GM19240 (cell line): Measurements from ENCODE around the gene AKR7A2.

Experiments
- DNase-seq: peaks from one replicate; pipeline ENCODE4 v3.0.0; 2011; ENCODE audit warnings: low spot score; ENCODE audit not compliant: insufficient read length

AKR7A2 gene

DNA sequence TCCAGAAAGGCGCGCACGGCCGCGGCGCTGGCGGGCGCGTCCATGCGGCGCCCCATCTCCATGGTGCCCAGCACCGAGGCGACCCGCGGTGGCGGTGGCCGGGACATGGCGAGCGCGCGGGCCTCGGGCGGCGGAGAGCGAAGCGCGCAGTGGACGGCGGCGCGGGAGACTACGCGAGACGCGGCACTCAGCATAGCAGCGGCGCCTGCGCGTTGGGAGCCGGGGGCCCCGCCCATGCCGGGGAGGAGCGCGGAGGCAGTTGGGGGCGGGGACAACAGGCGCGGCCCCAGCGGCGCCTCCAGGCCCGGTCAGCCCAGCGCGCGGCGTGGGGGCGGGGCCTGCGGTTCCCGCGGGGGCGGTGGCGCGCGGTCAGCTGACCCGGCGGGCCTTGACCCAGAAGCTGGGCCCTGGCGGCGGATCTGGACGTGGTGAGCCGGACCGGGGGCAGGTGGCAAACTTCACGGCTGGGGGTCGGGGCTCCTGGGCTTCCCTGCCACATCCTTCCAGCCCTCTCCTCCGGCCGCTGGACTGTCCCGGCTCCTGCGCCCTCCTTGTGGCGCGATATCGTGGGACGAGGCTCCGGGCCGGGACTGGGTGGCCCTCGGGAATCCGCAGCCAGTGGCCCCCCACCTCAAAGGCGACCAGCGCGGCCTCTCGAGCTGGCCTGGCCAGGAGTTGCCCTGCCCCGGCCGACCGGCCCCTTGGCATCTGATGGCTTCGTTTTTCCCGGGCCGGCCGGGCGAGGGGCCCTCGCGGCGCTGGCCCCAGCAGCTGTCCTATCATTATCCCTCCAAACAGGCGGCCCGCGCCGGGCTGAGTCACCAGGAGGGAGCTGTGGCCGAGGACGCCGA lies at the start of gene AKR7A2, which contains the start of gene SLC66A1:
Gene AKR7A2 (minus strand): TSS at position 214 of the 851 bp plus-strand sequence. CDS start 20 bp downstream, at position 194.
Gene SLC66A1 (plus strand): TSS at position 396 of the 851 bp plus-strand sequence. CDS start 5,352 bp downstream, outside the sequence.
- peak; percentile 93 for DNase-seq

DNA sequence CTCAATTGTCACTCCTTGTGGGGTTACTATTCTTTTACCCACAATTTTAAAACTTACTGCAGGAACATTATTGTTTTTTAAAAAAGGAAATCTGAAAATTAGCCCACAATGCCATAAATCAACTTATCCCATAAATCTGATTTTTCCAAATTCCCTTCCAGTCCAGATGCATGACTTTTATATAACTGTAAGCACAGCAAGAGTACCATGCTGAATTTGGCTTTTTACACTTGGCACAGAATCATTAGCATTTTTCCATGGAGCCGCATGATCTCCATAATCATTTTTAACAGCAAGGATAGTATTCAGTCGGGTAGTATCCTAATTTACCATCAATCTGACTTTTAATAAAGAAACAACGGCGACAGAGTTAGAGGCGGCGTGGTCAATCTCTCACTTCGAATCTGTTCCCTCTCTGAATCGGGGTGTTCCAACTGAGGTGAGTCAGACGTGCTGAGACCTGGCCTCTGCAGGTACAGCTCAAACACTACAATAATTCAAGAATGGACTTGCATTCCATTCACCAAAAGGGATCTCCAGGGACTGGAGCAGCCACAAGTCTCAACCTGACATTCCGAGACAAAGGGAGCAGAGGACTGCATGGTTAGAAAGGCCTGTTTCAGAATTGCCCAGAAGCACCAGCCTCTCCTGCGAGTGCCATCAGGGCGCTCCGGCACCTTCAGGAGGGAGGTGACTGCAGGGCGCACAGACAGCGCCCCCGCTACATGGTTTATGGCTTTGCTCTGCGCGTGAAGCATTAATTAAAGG lies 49.1 kb upstream of the AKR7A2 start:
- DNase-seq, result no peak

DNA sequence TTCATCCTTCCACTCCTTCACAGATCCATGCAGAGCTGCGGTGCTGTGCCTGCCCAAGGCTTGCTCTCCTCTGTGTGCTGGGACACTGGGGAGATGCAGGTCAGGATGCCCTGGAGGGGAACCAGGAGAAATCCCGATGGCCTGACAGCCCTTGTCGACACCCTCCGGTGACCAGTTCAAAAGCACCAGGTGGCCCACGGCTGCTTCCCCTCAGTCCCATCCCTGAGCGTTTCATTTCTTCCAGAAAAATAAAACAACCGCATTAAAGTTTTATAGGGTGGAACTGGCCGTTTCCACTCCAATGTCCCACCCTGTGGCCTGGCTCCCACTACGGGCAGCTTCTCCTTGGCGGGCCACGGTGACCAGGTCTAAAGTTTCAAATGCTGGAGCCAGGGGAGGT lies 48.5 kb upstream of the AKR7A2 start:
- no peak for DNase-seq

DNA sequence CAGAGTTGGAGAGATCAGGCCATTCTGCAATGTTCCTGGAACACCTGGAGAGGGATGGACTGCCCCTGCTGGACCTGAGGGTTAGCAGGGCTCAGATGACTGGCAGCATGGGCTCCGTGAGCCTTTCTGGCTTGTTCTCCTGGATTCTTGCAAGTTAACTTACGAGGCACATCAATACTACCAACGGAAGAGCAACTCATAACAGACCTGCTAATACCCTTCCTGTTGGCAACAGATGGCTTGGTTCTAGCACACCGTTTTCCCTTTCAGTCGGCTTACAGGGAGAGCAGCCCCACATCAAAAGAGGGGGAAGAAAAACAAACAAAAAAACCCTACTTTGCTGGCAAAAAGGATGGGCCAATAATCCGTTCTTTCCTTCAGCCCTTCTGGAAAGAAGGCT lies 48.1 kb upstream of the AKR7A2 start:
- DNase-seq, result no peak

DNA sequence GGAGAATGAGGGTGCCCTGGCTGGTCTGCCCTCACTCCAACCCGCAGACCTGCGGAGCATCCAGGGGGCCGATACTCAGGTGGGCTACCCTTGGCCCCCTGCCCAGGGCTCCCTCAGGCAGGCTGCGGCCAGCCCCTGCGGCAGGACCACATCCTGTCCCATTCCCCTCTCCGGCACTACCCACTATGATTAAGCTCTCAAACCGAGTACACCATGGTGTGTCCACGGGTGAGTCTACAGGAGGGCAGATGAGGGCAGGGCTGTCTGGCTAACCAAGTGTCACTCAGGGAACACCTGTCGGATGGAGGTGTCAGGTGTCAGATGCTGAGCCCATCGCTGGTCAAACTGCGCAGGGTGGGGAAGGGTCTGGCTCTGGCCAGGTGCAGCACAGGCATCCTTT lies 47.4 kb upstream of the AKR7A2 start:
- no peak for DNase-seq

DNA sequence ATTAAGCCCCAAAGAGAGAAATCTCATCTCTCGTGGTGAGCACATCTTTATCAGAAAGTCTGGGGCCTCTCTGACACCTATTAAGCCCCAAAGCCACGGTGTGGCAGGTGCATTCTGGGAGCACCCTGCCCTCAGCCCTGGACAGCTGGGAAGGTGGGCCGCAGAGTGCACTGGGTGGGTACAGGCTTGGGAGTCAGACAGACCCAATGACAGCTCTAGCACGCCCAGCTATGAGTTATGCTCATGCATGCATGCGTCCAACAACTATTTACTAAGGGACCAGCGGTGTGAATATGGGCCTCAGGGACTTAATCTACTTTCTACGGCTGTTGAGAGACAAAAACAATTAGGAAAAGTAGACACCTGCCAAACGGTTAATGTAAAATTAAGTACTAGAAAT lies 46.8 kb upstream of the AKR7A2 start:
- no peak for DNase-seq

DNA sequence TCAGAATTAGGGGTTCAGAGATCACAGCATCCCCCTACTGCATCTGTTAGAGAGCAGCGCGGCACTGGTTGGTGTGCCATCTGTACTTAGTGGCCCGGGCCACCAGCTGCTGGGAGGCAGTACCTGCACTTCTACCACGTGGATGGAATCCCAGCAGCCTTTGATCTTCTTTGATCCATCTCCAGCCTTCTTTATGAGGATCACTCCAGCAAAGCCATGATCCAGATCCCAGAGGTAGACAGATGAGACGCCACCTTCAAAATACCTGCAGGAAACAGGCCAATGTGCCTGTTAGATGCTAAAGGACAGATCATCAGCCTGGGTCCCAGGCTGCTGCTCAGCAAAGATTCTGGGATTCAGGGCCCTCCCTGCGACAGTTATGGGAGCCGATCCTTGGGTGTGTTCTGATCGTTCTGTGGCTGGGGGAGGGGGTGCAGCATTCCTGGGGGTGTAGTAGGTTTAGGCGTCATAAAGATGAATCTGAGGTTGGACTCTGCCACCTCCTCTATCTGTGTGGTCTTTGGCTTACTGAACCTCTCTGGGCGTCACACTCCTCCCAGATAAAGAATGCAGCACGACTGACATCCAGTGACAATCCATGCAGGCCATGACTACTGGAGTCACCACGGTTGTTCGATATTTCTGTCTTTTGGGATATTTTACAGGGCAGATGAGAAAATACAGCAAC lies 45.5 kb upstream of the AKR7A2 start:
- no peak for DNase-seq

DNA sequence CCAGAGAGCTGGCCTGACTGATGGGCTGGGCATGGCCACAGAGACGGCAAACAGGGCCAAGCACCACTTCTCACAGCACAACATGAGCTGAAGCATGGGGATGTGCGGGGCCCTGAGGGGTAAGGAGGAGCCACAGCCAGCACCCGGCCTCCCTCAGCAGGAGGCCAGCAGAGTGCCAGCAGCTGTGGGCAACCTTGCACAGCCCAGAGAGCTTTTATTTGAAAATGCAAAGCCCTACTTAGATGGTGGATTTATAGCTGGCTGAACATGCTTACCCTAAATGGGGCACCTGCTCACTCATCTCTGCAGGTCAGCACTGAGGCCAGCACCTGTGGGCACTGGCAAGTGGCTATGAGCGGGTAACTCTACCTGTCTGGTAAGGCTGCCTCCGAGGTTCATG lies 44.3 kb upstream of the AKR7A2 start:
- no peak for DNase-seq

DNA sequence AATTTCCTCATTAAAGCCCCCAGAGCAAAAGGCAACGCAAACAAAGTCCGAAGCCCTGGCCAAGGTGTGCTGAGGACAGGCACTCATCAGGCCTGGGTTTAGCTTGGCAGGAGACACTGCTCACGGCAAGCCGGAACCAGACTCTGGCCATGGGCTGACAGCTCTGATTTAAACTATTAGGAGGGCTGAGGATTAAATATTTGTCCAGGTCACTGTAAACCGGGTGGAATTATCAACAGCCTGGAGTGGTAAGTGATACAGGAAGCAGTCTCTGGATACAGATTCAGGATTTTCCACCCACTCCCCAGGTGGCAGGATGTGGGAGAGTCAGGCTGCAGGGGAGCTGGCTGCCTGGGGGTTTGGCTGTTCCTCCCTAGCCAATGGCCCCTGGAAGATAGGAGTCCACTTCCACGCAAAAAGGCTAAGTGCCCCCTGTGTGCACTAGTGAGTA lies 42.6 kb upstream of the AKR7A2 start:
- no peak for DNase-seq

DNA sequence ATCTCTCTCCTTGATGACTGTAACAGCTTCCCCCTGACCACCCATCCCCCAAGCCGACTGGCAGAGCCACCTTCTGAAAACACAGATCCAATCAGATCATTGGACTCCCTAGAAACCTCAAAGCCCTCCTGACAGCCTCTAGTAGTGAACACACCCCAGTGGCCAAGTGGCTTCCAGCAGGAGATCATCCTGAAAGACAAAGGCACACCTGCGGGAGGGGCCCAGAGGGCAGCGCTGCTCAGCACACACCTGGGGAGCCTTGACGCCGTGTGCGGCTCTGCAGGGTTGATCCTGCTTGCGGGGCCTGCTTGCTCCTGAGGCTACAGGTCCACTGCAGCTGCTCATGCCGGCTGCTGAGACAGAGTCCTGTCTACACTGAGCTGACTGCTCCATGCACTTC lies 41.7 kb upstream of the AKR7A2 start:
- no peak for DNase-seq

DNA sequence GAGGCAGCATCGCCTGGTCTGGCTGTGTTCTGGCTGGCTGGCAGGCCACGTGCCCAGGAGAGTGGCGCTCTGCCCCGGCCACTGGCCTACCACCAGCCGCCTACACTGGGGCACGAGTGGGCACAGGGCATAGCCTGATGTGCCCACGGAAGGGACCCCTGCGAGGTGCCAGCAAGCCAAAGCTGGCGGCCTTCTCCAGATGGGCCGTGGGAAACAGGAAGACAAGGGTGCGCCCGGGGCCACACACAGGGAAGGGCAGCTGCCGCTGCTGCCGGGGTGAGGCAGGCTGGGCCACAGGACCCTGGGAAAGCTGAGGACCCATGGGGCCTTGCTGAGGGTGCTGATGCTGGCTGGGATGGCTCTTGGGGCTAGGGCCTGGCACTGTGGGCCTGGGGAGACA lies 40.9 kb upstream of the AKR7A2 start:
- DNase-seq, result no peak

DNA sequence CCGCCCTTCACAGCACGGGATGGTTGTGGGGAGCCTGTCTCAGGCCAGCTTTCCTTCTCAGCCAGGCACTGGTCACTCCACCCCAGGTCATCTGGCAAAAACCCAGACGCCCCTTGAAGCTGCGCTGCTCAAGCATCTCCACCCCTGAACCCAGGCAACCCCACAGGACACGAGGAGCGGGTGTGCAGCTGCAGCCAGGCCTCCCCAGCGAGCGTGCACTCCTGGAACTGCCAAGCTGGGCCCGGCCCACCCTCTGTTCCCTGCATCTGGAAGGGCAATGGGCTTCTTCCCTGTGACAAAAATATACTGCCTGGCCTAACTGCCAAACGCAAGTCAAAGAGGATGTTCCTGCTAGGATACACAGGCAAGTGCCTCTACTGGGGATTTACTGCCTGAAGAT lies 39.9 kb upstream of the AKR7A2 start:
- DNase-seq, result no peak

DNA sequence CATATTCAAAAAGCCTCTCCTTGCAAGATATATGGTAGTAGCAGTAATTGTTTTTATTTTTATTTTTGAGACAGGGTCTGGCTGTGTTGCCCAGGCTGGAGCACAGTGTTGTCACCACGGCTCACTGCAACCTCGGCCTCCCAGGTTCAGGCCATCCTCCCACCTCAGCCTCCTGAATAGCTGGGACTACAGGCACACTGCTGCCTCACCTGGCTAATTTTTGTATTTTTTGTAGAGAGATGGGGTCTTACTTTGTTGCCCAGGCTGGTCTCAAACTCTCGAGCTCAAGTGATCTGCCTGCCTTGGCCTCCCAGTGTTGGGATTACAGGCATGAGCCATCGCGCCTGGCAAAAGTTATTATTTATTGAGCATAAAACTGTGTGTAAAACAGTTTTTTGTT lies 38.6 kb upstream of the AKR7A2 start:
- DNase-seq, result no peak

DNA sequence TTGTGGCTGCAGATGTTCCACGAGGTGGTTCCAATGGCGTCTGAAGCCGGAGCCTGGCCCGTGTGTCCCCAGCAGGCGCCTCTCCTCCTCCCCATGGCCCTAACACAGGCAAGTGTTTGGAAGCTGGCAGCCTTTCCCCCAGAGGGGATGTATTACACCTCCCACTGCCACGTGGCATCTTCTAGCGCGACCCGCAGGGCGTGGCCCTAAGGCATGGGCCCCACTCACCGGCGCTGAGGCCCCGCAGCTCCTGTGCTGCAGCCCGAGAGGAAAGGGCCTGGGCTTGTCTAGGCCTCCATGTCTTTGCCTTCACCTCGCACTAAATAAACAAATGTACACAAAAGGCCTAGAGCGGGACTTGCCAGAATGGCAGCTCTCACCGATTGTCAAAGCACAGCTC lies 38.1 kb upstream of the AKR7A2 start:
- no peak for DNase-seq

DNA sequence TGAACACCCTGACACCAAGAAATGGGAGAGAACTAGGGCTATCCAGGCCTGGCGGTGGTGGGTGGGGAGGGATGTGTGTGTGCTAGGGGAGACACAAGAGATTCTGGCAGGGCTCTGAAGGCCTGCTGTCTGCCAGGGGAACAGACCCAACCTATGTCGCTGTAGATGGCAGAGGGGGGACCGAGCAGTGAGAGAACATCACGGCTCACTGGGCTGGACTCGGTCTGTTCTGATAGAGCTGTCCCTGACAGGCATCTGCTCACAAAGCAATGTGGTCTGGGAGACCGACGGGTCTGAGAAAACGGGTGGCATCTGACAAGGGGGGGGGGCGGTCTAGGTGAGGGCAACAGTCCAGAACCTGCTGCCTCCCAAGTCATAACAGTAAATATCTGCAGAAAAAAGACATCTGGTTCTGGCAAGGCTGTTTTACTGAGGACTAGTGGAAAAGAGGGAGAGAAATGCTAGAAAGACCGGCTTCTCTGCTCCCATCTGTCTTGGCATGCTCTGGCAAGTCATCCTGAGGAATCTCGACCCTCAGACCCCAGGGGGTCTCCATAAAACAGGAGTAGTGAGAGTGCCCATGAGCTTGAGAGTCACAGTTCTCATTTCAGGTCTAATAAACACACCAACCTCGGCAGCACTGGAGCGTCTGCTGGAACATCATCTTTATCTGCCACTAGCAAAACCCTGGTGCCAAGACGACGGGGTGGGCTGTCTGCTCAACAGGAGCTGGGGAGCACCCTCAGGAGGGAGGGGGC lies 36.7 kb upstream of the AKR7A2 start:
- DNase-seq, result no peak

DNA sequence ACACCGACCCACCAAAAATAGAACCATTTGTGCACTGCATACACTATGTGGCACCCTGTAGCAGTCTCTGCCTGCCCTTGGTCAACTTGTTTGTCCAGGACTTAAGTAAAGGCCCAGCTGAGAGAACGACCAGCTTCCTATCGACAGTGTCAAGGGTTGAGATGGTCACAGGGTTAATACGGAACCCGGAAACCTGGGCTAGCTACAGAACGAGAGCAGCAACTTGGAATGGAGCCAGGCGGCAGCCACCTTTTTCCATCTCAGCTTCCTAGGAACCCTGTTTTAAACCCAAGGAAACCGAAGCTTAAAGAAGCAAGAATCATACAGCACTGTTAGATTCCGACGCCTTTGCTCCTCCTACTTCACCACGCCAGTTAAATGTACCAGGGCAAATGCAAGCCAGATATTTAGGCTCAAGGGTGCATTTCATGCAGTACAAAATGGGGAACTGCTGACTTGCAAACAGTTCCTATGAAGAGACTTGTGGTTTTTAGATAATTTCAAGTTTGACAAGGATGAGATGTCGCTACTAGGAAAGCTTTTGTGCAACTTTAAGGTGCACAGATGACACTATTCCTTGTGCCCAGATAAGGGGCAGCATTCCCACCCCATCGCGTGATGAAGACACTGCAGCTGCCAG lies 35.7 kb upstream of the AKR7A2 start:
- DNase-seq, result no peak

DNA sequence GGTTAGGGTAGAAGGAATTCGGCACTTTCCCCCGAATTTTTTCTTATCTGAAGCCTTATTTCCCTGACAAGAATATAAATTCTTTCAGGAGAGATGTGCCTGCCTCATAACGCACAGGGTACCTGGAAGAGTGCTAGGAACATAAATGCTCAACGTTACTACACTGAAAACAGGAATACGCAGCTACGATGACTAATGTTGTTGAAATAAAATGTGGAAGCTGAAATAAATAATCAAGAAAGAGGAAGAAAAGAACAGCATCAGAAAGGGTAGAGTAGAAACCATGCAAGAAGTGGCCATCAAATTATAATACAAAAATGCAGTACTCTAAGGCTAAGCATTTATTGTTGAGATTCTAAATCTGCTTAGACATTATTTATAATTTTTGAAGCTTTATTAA lies 34.1 kb upstream of the AKR7A2 start:
- no peak for DNase-seq

DNA sequence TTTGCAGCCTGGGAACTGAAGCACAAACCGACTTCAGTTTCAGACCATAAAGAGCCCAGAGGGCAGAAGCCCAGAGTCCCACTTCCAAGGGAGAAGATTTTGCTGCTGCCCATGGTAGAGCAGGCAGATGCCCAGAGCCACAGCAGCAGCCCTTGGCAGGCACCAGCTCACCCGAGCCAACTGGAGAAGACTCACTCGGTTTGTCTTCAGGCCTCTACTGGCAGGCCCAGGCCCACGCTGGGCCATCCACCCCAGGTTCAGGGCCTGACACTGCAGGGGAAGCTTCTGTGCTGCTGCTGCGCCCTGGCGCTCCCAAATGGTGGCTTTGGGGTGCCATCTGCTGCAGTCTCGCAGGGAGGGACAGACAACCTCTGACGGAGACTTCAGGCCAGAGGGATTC lies 33.4 kb upstream of the AKR7A2 start:
- DNase-seq, result no peak

DNA sequence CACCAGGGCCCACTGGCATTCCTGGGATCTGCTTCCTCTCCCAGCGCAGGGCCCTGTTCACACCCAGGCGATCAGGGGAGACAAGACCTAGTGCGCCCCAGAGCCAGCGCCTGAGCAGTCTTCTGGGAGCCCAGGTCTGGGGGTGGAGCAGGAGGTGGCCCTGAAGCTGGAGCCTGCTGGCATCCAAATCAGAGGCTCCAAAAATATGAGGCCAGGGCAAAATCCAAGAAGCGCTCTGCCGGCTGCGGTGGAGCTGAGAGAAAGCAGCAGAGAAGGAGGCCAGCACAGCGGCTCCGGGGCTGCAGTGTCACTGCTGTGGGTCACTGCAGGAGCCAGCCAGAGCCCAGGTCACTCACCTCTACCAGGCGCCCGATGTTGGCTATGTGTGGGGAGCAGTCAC lies 32.9 kb upstream of the AKR7A2 start:
- DNase-seq, result no peak

DNA sequence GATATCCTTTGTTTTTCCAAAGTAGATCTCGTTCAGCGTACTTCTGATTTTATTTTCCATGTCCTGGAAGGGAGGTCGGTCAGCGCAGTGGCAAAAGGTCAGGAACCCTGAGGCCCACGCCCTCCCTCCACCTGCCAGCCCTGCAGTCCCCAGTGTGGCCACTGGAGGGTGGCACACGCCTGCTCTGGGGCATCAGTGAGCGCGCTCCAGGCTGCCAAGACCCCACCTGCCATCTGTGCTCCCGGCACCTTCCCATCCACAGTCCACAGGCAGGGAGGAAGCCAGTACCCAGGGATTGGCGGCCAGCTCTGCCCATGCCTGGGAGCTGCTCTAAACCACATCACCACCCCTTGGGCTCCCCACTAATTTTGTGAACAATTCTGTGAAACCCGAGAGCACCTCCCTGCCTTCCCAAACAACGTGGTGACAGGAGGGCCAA lies 32.4 kb upstream of the AKR7A2 start:
- no peak for DNase-seq
